GM20000 (cell line): Measurements from ENCODE around the gene PRRT2.

ENCODE experiments used
- DNase-seq: peaks from one replicate; pipeline ENCODE4 v3.0.0; 2012; ENCODE audit warnings: low spot score
- TF ChIP-seq, protein P1 (sequence below): IDR thresholded peaks from 2 replicates; pipeline ENCODE4 v1.5.1; 2012; ENCODE audit warnings: mild to moderate bottlenecking, control low read depth; ENCODE audit errors: extremely low read depth, missing control alignments

Gene PRRT2

DNA sequence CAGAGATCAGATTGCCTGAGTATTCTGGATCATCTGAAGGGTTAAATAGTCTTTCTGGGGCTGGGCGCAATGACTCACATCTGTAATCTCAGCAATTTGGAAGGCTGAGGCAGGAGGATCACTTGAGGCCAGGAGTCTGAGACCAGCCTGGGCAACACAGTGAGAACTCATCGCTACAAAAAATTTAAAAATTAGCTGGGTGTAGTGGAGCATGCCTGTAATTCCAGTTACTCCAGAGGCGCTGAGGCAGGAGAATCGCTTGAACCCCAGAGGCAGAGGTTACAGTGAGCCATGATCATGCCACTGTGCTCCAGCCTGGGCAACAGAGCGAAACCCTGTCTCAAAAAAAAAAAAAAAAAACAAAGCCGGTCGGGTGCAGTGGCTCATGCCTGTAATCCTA, 23.9 kb downstream of the PRRT2 start:
- TF ChIP-seq, protein P1, sequence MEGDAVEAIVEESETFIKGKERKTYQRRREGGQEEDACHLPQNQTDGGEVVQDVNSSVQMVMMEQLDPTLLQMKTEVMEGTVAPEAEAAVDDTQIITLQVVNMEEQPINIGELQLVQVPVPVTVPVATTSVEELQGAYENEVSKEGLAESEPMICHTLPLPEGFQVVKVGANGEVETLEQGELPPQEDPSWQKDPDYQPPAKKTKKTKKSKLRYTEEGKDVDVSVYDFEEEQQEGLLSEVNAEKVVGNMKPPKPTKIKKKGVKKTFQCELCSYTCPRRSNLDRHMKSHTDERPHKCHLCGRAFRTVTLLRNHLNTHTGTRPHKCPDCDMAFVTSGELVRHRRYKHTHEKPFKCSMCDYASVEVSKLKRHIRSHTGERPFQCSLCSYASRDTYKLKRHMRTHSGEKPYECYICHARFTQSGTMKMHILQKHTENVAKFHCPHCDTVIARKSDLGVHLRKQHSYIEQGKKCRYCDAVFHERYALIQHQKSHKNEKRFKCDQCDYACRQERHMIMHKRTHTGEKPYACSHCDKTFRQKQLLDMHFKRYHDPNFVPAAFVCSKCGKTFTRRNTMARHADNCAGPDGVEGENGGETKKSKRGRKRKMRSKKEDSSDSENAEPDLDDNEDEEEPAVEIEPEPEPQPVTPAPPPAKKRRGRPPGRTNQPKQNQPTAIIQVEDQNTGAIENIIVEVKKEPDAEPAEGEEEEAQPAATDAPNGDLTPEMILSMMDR = no peak

DNA sequence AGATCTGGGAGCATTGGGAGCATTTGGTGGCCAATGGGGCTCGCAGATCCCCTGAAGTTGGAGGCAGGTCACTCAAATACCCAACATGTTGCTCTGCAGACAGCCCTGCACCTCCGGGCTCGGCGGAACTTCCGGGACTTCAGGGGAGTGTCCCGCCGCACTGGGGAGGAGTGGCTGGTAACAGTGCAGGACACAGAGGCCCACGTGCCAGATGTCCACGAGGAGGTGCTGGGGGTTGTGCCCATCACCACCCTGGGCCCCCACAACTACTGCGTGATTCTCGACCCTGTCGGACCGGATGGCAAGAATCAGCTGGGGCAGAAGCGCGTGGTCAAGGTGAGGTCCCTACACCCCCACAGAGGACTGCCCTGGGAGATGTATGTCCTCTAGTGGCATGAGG, 24.6 kb downstream of the PRRT2 start:
- TF ChIP-seq, protein P1 = no peak
- DNase-seq = no peak

More for the DNA sequence above, 23.9 kb downstream of the PRRT2 start:
- DNase-seq = no peak

DNA sequence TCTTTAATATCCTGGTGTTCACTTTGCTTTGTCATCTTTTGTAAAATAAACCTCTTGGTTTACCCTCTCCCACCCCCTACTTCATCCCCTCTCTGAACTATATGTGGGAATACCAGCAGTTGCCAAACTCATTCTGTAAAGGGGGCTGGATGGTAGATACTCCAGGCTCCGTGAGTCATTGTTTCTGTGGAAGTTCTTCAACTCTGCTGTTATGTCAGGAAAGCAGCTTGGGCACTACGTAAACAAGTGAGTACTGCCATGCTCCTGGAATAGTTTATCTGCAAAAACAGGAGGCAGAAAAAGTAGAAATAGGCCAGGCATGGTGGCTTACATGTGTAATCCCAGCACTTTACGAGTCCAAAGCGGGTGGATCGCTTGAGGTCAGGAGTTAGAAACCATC, 25.8 kb downstream of the PRRT2 start:
- TF ChIP-seq, protein P1 = no peak

DNA sequence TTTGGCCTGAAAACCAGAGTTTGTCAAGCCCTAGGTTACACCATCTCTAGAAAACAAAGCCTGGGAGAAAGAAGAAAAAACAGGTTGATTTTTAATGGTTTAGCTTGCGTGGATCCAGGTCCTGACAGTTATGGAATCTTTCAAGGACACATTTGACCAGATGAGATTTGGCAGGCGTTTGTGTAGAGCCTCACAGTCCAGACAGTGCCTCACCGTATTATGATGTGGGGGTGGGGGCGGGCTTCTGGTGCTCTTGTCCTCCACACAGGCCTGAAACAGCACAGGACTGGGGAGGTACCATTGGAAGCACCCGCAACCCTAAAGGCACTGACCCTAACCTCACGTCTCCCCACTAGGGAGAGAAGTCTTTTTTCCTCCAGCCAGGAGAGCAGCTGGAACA, 27.8 kb downstream of the PRRT2 start:
- DNase-seq = no peak
- TF ChIP-seq, protein P1 = no peak

More for the DNA sequence above, 25.8 kb downstream of the PRRT2 start:
- DNase-seq = no peak

DNA sequence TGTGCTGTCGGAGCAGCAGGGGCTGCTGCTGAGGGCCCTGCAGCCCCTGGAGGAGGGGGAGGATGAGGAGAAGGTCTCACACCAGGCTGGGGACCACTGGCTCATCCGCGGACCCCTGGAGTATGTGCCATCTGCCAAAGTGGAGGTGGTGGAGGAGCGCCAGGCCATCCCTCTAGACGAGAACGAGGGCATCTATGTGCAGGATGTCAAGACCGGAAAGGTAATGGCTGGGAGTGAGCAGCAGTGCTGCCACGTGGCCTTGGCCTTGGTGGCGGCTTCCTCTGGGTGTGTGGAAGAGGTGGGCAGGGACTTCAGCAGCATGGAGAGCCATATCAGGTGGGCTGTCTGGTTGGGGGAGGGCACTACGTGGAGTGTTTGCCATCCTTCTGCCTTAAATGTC, 28.2 kb downstream of the PRRT2 start:
- no peak for DNase-seq
- TF ChIP-seq, protein P1 = no peak

DNA sequence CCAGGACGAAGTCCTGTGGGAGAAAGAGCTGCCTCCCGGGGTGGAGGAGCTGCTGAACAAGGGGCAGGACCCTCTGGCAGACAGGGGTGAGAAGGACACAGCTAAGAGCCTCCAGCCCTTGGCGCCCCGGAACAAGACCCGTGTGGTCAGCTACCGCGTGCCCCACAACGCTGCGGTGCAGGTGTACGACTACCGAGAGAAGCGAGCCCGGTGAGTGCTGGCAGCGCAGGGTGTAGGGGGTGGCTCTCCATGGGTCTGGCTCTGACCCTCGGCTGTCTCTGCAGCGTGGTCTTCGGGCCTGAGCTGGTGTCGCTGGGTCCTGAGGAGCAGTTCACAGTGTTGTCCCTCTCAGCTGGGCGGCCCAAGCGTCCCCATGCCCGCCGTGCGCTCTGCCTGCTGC, 29.6 kb downstream of the PRRT2 start:
- DNase-seq = no peak

DNA sequence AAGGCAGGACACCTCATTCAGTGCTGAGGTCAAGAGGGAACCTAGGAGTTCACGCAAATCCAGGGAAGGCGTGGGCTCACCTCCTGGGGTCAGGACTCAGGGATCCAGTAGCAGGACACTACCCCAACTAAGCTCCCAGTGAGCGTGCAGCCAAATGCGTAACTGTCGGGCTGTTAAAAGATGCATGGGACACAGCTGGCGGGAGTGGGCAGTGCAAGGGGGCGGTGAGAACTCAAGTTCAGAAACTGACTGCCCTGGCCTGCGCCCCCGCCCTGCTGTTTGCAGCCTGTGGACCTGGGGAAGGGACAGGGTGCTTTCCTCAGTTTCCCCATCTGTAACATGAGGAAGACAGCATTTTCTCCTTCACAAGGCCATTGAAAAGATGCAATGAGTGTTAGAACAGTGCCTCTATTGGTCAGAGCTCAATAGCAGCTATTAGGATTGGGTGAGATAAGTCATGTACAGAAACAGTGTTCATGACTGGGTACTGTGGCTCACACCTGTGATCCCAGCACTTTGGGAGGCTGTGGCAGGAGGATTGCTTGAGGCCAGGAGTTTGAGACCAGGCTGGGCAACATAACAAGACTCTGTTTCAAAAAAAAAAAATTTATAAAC, 30.8 kb downstream of the PRRT2 start:
- TF ChIP-seq, protein P1 = no peak
- no peak for DNase-seq

More for the DNA sequence above, 29.6 kb downstream of the PRRT2 start:
- TF ChIP-seq, protein P1 = no peak
